GM12872 (cell line): ENCODE measurements around the gene SLC16A8.

Experiments used
- TF ChIP-seq, protein P1 (sequence below): IDR thresholded peaks from 3 replicates; pipeline ENCODE4 v1.5.1; 2011; ENCODE audit warnings: low read depth, mild to moderate bottlenecking, low read length, moderate library complexity; ENCODE audit not compliant: insufficient read depth

The SLC16A8 gene

GRCh38 chr22:38103641-38104040, 19.7 kb upstream of the SLC16A8 start:
- TF ChIP-seq, protein P1, sequence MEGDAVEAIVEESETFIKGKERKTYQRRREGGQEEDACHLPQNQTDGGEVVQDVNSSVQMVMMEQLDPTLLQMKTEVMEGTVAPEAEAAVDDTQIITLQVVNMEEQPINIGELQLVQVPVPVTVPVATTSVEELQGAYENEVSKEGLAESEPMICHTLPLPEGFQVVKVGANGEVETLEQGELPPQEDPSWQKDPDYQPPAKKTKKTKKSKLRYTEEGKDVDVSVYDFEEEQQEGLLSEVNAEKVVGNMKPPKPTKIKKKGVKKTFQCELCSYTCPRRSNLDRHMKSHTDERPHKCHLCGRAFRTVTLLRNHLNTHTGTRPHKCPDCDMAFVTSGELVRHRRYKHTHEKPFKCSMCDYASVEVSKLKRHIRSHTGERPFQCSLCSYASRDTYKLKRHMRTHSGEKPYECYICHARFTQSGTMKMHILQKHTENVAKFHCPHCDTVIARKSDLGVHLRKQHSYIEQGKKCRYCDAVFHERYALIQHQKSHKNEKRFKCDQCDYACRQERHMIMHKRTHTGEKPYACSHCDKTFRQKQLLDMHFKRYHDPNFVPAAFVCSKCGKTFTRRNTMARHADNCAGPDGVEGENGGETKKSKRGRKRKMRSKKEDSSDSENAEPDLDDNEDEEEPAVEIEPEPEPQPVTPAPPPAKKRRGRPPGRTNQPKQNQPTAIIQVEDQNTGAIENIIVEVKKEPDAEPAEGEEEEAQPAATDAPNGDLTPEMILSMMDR: no peak

GRCh38 chr22:38098410-38099249, 14.6 kb upstream of the SLC16A8 start:
- TF ChIP-seq, protein P1: no peak

- TF ChIP-seq, protein P1: no peak
Measured at GRCh38 chr22:38097557-38098409, 13.8 kb upstream of the SLC16A8 start.

- TF ChIP-seq, protein P1: no peak
Measured at GRCh38 chr22:38097058-38097457, 13.1 kb upstream of the SLC16A8 start.

GRCh38 chr22:38089474-38089851, 5.5 kb upstream of the SLC16A8 start:
- TF ChIP-seq, protein P1: no peak

DNA sequence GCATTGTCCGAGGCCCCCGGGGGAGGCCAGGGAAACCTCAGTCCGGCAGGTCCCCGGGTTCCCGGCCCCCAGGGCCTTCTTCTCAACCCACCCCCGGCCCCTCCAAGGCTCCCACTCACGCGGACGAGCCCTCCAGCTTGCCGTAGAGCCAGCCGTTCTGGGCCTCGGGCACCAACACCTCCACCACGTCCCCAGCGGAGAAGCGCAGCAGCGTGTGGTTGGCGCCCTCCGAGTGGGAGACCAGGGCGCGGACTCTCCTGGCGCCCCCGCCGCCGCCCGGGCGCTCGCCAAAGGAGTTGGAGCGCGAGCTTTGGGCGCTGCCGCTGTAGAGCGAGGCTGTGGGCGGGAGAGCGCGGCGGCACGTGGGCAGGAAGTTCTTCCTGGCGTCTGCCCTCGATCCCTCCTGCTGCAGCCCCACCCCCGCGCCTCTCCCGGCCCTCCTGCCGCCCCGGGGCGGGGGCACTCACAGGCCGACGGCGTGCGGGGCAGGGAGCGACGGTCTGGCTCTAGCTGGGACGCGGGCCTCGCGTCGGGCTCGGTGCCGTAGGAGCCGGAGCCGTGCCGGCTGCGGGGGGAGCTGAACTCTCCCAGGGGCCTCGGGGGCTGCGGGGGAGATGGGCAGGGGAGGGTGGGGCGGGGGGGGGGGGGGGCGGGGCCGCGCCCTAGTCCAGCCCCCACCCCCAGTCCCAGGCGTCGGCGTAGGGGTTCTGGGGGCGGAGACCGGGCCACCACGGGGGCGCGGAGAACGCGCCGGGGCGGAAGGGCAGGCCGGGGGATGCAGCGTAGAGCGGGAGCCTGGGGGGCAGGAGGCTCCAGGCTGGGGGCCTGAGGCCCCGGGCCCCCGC, 4.9 kb upstream of the SLC16A8 start:
- TF ChIP-seq, protein P1: no peak

GRCh38 chr22:38087855-38088254, 3.9 kb upstream of the SLC16A8 start:
- TF ChIP-seq, protein P1: no peak
